MCF 10A (cell line): ENCODE data around the gene SEMG2. TPM values are rescaled to one million over a fixed set of nuclear protein-coding genes. Genes with fewer than 3 reads are reported as not detected.

ENCODE experiments used
- BruUV-seq: library from RNA; stranded (reverse); fragments of 400-500 nt; replicated peaks from 2 replicates; lab custom pipeline; 2021; lab: Mats Ljungman, UMichigan
- CTCF ChIA-PET: fragments of 300-600 bp; sonication (Branson Sonifier 250); formaldehyde crosslinking; extraction: SDS; loops from one replicate; lab custom pipeline; 2021; ENCODE audit warnings: antibody characterized with exemption, inconsistent platforms; lab: Yijun Ruan, JAX
- POLR2A ChIA-PET: fragments of 300-600, 350-650 bp; sonication (Branson Sonifier 250); formaldehyde crosslinking; extraction: SDS; loops from one replicate; lab custom pipeline; 2020; ENCODE audit warnings: antibody characterized with exemption, inconsistent platforms; lab: Yijun Ruan, JAX
- DNase-seq: peaks from one replicate; pipeline ENCODE4 v3.0.0-alpha.2; 2018; ENCODE audit not compliant: unreplicated experiment
- H3K27ac Mint-ChIP-seq: one replicate; pipeline ENCODE4 v1.8.0; 2022; ENCODE audit warnings: mild to moderate bottlenecking, low read depth, mixed read lengths; ENCODE audit not compliant: unreplicated experiment
- H3K27me3 Mint-ChIP-seq: one replicate; pipeline ENCODE4 v1.8.0; 2022; ENCODE audit warnings: mixed read lengths; ENCODE audit not compliant: insufficient read depth, unreplicated experiment
- H3K36me3 Mint-ChIP-seq: one replicate; pipeline ENCODE4 v1.8.0; 2022; ENCODE audit warnings: mild to moderate bottlenecking, moderate library complexity, mixed read lengths; ENCODE audit not compliant: insufficient read depth, unreplicated experiment
- H3K4me1 Mint-ChIP-seq: one replicate; pipeline ENCODE4 v1.8.0; 2022; ENCODE audit warnings: mixed read lengths; ENCODE audit not compliant: insufficient read depth, unreplicated experiment
- H3K4me3 Mint-ChIP-seq: one replicate; pipeline ENCODE4 v1.8.0; 2022; ENCODE audit warnings: mild to moderate bottlenecking, moderate library complexity, mixed read lengths; ENCODE audit not compliant: unreplicated experiment
- H3K9me3 Mint-ChIP-seq: one replicate; pipeline ENCODE4 v1.8.0; 2022; ENCODE audit warnings: mixed read lengths; ENCODE audit not compliant: unreplicated experiment
- intact Hi-C: fragments of 100-400 bp; cut with micrococcal nuclease; formaldehyde crosslinking; loops from 2 replicates; pipeline ENCODE4 v1.14.1; 2022
- total RNA-seq: library from RNA; stranded (reverse); gene quantifications from 2 replicates; pipeline ENCODE4 v1.2.3, GENCODE V29; 2022
- TF ChIP-seq, protein P1 (sequence below): fragments of 200-600 bp; IDR thresholded peaks from one replicate; pipeline ENCODE4 v1.8.0; 2022; ENCODE audit warnings: antibody characterized with exemption, mild to moderate bottlenecking; ENCODE audit not compliant: unreplicated experiment

SEMG2 gene
- total RNA-seq, 1 experiment from 2014 or later, result not detected

DNA sequence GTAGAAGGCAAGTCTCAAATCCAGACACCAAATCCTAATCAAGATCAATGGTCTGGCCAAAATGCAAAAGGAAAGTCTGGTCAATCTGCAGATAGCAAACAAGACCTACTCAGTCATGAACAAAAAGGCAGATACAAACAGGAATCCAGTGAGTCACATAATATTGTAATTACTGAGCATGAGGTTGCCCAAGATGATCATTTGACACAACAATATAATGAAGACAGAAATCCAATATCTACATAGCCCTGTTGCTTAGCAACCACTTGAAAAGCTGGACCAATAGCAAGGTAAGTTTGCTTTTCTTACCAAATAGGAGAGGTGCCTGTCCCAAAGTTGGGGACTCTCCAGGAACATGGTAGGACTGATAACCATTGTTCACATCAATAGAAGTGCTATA, 2.0 kb downstream of the SEMG2 start:
- intact Hi-C loops, result no loop called here
- H3K36me3 Mint-ChIP-seq, result no peaks in the 10 kb centered on the region
- ChIA-PET CTCF (interaction anchor here (1.1 kb wide), 1 partner anchor 110 kb away, joined by 3 read pairs; no protein-coding TSS in a partner anchor), POLR2A (interaction anchor here (0.7 kb wide), 1 partner anchor 205 kb away, joined by 3 read pairs; no protein-coding TSS in a partner anchor)
- peaks cover 63% of the 10 kb centered on the region for H3K27me3 Mint-ChIP-seq
- TF ChIP-seq, protein P1, sequence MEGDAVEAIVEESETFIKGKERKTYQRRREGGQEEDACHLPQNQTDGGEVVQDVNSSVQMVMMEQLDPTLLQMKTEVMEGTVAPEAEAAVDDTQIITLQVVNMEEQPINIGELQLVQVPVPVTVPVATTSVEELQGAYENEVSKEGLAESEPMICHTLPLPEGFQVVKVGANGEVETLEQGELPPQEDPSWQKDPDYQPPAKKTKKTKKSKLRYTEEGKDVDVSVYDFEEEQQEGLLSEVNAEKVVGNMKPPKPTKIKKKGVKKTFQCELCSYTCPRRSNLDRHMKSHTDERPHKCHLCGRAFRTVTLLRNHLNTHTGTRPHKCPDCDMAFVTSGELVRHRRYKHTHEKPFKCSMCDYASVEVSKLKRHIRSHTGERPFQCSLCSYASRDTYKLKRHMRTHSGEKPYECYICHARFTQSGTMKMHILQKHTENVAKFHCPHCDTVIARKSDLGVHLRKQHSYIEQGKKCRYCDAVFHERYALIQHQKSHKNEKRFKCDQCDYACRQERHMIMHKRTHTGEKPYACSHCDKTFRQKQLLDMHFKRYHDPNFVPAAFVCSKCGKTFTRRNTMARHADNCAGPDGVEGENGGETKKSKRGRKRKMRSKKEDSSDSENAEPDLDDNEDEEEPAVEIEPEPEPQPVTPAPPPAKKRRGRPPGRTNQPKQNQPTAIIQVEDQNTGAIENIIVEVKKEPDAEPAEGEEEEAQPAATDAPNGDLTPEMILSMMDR, result no peak
- H3K4me1 Mint-ChIP-seq, result no peaks in the 10 kb centered on the region
- no TSS peak for BruUV-seq
- peaks cover 11% of the 10 kb centered on the region for H3K9me3 Mint-ChIP-seq
- H3K4me3 Mint-ChIP-seq, result no peak overlapping the region
- no peak overlapping the region for H3K27ac Mint-ChIP-seq
- DNase-seq, result no peak

DNA sequence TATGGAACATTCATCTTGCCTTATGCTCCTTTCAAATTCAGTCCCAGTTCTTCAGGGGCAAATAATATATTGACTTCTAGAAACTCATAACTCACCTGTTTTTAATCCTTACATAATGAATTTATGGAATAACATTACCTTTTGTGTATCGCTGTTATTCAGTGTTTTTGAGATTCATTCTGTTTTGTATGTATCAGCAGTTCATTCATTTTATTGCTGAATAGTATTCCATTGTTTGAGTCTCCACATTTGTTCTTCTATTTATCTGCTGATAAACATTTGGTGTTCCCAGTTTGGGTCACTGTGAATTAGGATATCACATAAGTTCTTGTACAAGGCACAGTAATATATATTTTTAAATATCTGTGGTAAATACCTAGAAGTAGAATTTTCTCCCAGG, 5.1 kb downstream of the SEMG2 start:
- Mint-ChIP-seq H3K4me1 (no peaks in the 10 kb centered on the region), H3K27me3 (peaks cover 58% of the 10 kb centered on the region), H3K27ac (no peak overlapping the region), H3K36me3 (no peaks in the 10 kb centered on the region), H3K9me3 (peaks cover 11% of the 10 kb centered on the region), H3K4me3 (no peak overlapping the region)
- intact Hi-C loops, result no loop called here
- POLR2A ChIA-PET, result interaction anchor here (0.6 to 0.7 kb wide), 2 partner anchors 27 to 189 kb away, joined by 3 read pairs; no protein-coding TSS in a partner anchor
- BruUV-seq, result no TSS peak
- TF ChIP-seq, protein P1, result no peak
- no peak for DNase-seq
- CTCF ChIA-PET, result interaction anchor here (0.9 kb wide), 1 partner anchor 65 kb away, joined by 3 read pairs; no protein-coding TSS in a partner anchor

DNA sequence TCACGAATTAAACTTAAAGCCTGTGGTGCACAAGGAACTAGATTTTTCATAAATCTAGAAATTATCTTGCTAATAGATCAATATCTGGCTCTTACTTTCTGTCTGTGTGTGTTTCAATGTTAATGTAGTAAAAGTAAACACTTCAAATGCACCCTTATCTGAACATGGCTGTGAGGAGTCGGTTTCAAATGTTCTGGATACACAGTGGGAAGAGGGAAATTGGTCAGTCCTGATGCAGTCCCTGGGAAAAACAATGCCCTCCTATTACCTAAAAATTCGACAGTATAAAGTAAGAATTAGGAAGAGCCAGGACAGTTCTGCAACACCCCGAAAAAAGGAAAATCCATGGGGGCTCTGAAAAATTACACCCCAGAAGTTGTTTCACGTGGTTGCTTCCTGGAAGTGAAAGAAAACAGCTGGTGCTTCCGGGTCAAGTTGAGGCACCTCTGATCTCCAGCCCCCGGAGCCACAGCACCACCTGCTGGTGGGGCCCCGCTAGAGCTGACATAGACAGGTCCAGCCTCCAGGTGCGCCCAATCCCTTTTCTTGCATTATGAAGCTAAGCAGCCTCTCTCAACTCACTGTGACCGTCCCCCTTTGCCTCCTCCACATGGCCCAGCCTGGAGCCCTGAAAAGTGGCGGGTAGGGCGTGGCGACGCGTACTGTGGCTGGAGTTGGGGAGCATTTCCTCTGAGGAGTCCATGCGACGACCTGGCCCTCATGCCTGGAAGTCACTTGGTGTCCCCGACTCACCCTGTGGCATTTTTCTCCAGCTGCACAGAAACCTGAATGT, 8.3 kb downstream of the SEMG2 start:
- Mint-ChIP-seq H3K9me3 (peaks cover 7% of the 10 kb centered on the region), H3K36me3 (no peaks in the 10 kb centered on the region), H3K4me3 (no peak overlapping the region), H3K27me3 (peaks cover 45% of the 10 kb centered on the region), H3K4me1 (no peaks in the 10 kb centered on the region), H3K27ac (no peak overlapping the region)
- TF ChIP-seq, protein P1, result peak; percentile 40
- ChIA-PET CTCF (interaction anchor here (0.8 to 1.5 kb wide), 3 partner anchors 28 to 91 kb away, joined by 3 to 6 read pairs (median 4); no protein-coding TSS in a partner anchor), POLR2A (no interaction called here)
- intact Hi-C loops, result no loop called here
- BruUV-seq, result no TSS peak
- peak; percentile 59 for DNase-seq

DNA sequence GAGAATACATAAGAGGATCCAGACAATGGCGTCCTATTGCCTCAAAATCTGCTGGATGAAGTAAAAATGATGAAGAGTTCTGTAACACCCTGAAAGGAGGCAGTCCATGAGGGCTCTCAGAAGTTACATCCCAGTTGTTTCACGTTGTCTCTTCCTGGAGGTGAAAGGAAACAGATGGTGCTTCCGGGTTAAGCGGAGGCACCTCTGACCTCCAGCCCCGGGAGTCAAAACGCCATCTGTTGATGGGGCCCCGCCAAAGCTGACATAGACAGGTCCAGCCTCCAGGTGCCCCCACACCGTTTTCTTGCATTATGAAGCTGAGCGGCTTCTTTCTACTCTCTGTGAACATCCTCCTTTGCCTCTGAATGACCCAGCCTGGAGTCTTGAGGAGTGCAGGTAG, 9.5 kb downstream of the SEMG2 start:
- intact Hi-C loops, result no loop called here
- CTCF ChIA-PET, result interaction anchor here (0.6 to 1.5 kb wide), 4 partner anchors 27 to 188 kb away, joined by 3 to 6 read pairs (median 3); no protein-coding TSS in a partner anchor
- H3K4me1 Mint-ChIP-seq, result no peaks in the 10 kb centered on the region
- POLR2A ChIA-PET, result no interaction called here
- H3K36me3 Mint-ChIP-seq, result no peaks in the 10 kb centered on the region
- no peak overlapping the region for H3K27ac Mint-ChIP-seq
- peaks cover 37% of the 10 kb centered on the region for H3K27me3 Mint-ChIP-seq
- H3K9me3 Mint-ChIP-seq, result peaks cover 11% of the 10 kb centered on the region
- H3K4me3 Mint-ChIP-seq, result no peak overlapping the region
- TF ChIP-seq, protein P1, result no peak
- BruUV-seq, result no TSS peak
- DNase-seq, result no peak
